ENCODE data around the gene OR2L8.

DNA sequence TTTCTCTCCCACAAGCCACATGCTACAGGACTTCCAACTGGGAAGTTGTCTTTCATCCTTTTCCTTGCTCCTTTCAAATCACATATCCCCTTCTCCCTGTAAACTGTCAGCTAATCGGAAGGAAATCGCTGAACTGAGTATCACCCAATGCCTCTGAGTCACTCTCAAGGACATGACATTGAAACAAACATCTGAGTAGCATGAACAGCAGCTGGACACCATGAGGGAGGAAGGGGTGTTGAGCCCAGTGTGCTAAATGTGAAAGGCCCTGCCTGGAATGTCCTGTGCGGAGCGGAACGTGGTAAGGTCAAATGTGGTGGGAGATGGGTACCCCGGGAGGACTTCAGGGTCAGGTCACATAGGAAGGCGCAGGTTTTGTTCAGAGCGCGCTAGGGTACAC, 23.8 kb upstream of the OR2L8 start, which contains the start of gene OR2AJ1:
- TF ChIP-seq, protein P1, sequence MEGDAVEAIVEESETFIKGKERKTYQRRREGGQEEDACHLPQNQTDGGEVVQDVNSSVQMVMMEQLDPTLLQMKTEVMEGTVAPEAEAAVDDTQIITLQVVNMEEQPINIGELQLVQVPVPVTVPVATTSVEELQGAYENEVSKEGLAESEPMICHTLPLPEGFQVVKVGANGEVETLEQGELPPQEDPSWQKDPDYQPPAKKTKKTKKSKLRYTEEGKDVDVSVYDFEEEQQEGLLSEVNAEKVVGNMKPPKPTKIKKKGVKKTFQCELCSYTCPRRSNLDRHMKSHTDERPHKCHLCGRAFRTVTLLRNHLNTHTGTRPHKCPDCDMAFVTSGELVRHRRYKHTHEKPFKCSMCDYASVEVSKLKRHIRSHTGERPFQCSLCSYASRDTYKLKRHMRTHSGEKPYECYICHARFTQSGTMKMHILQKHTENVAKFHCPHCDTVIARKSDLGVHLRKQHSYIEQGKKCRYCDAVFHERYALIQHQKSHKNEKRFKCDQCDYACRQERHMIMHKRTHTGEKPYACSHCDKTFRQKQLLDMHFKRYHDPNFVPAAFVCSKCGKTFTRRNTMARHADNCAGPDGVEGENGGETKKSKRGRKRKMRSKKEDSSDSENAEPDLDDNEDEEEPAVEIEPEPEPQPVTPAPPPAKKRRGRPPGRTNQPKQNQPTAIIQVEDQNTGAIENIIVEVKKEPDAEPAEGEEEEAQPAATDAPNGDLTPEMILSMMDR (IDR thresholded peaks at IDR 0.05) = no peak
- TF ChIP-seq POLR2AphosphoS5 (IDR thresholded peaks at IDR 0.05; ENCODE audit: low read depth, low read length) (no peak), SIN3A (IDR thresholded peaks at IDR 0.05; ENCODE audit: borderline replicate concordance, insufficient read depth, low read depth, low read length) (no peak)
- TF ChIP-seq, protein P2, sequence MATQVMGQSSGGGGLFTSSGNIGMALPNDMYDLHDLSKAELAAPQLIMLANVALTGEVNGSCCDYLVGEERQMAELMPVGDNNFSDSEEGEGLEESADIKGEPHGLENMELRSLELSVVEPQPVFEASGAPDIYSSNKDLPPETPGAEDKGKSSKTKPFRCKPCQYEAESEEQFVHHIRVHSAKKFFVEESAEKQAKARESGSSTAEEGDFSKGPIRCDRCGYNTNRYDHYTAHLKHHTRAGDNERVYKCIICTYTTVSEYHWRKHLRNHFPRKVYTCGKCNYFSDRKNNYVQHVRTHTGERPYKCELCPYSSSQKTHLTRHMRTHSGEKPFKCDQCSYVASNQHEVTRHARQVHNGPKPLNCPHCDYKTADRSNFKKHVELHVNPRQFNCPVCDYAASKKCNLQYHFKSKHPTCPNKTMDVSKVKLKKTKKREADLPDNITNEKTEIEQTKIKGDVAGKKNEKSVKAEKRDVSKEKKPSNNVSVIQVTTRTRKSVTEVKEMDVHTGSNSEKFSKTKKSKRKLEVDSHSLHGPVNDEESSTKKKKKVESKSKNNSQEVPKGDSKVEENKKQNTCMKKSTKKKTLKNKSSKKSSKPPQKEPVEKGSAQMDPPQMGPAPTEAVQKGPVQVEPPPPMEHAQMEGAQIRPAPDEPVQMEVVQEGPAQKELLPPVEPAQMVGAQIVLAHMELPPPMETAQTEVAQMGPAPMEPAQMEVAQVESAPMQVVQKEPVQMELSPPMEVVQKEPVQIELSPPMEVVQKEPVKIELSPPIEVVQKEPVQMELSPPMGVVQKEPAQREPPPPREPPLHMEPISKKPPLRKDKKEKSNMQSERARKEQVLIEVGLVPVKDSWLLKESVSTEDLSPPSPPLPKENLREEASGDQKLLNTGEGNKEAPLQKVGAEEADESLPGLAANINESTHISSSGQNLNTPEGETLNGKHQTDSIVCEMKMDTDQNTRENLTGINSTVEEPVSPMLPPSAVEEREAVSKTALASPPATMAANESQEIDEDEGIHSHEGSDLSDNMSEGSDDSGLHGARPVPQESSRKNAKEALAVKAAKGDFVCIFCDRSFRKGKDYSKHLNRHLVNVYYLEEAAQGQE (IDR thresholded peaks at IDR 0.05; ENCODE audit: insufficient read depth in 1 of 2, low read depth in 2 of 2, low read length in 1 of 2) = no peak
